AG04449 (cell line): Measurements from ENCODE around the gene RNPC3.

Experiments
- CTCF ChIA-PET: fragments of 350-600 bp; formaldehyde crosslinking; extraction: SDS; loops from one replicate; lab custom pipeline; 2021; ENCODE audit warnings: antibody characterized with exemption; lab: Yijun Ruan, JAX
- POLR2A ChIA-PET: fragments of 400-600, 350-600 bp; formaldehyde crosslinking; extraction: SDS; loops from one replicate; lab custom pipeline; 2020; ENCODE audit warnings: antibody characterized with exemption, inconsistent platforms; lab: Yijun Ruan, JAX
- DNase-seq: peaks from one replicate; pipeline ENCODE4 v3.0.0-alpha.2; 2010; ENCODE audit warnings: low read depth, low spot score
- H3K4me3 ChIP-seq: 2 replicates; pipeline ENCODE4 v1.5.1; 2011; ENCODE audit warnings: low read depth, mild to moderate bottlenecking, control low read depth, low read length
- CTCF ChIP-seq: IDR thresholded peaks from one replicate; pipeline ENCODE4 v1.5.1; 2011; ENCODE audit warnings: mild to moderate bottlenecking, moderate library complexity, low read length, control low read depth, inconsistent platforms; ENCODE audit not compliant: insufficient read depth; ENCODE audit errors: missing control alignments

The RNPC3 gene

GRCh38 chr1:103497404-103497803, 28.1 kb upstream of the RNPC3 start:
- CTCF ChIA-PET: no interaction called here
- POLR2A ChIA-PET: no interaction called here
- no peak for DNase-seq
- no peak for TF ChIP-seq CTCF
- no peak overlapping the region for H3K4me3 ChIP-seq

GRCh38 chr1:103509250-103509649, 16.2 kb upstream of the RNPC3 start:
- no peak for TF ChIP-seq CTCF
- no peak overlapping the region for H3K4me3 ChIP-seq
- ChIA-PET POLR2A (no interaction called here), CTCF (no interaction called here)
- DNase-seq: no peak

- no peak for TF ChIP-seq CTCF
- POLR2A ChIA-PET: no interaction called here
- CTCF ChIA-PET: interaction anchor here (1.1 to 3.9 kb wide), 8 partner anchors 9 to 1993 kb away, joined by 3 to 30 read pairs (median 15); partner anchors contain the start of genes COL11A1 and RNPC3
Measured at GRCh38 chr1:103513711-103514110, 11.8 kb upstream of the RNPC3 start.

GRCh38 chr1:103514920-103515503, 10.5 kb upstream of the RNPC3 start:
- peak; percentile 49 for TF ChIP-seq CTCF
- no peak for DNase-seq
- ChIA-PET POLR2A (no interaction called here), CTCF (interaction anchor here (0.7 to 3.9 kb wide), 11 partner anchors 10 to 1995 kb away, joined by 3 to 30 read pairs (median 4); partner anchors contain the start of gene RNPC3)
- H3K4me3 ChIP-seq: no peak overlapping the region

More at GRCh38 chr1:103513711-103514110, 11.8 kb upstream of the RNPC3 start:
- no peak overlapping the region for H3K4me3 ChIP-seq
- no peak for DNase-seq

- no peak for DNase-seq
- POLR2A ChIA-PET: no interaction called here
- H3K4me3 ChIP-seq: no peak overlapping the region
- TF ChIP-seq CTCF: no peak
- CTCF ChIA-PET: interaction anchor here (1.3 to 3.9 kb wide), 3 partner anchors 9 to 14 kb away, joined by 3 to 30 read pairs (median 22); partner anchors contain the start of gene RNPC3
Measured at GRCh38 chr1:103516283-103516682, 9.2 kb upstream of the RNPC3 start.

GRCh38 chr1:103516693-103517092, 8.8 kb upstream of the RNPC3 start:
- DNase-seq: no peak
- no peak for TF ChIP-seq CTCF
- CTCF ChIA-PET: interaction anchor here (1.3 to 3.9 kb wide), 3 partner anchors 9 to 15 kb away, joined by 3 to 30 read pairs (median 22); partner anchors contain the start of gene RNPC3
- POLR2A ChIA-PET: no interaction called here
- no peak overlapping the region for H3K4me3 ChIP-seq
